Sigmoid colon (tissue), 7 donors: Measurements from ENCODE around the gene CGB8. TPM values are rescaled to one million over a fixed set of nuclear protein-coding genes. Genes with fewer than 3 reads are reported as not detected.
A peak's percentile ranks its signal among the peaks of the same experiment; 100 is the strongest.
"Not testable (repeated sequence)": the region's sequence is repeated elsewhere in the genome, so short reads cannot be mapped to it uniquely, and the experiment has no call there.

ENCODE experiments used
- DNase-seq: peaks from one replicate; pipeline ENCODE4 v3.0.0-alpha.2; 2019
- H3K27ac ChIP-seq, 4 donors: fragments of 200-600 bp; sonication (generic); one replicate each; pipeline ENCODE4 v1.5.1; 2016 to 2019; ENCODE audit warnings: mild to moderate bottlenecking in 1 of 4
- H3K27me3 ChIP-seq, 3 donors: fragments of 200-600 bp; sonication (generic); one replicate each; pipeline ENCODE4 v1.5.1; 2019; ENCODE audit warnings: mild to moderate bottlenecking in 1 of 3
- H3K36me3 ChIP-seq, 4 donors: fragments of 200-600 bp; sonication (generic); one replicate each; pipeline ENCODE4 v1.5.1; 2016 to 2019
- H3K4me1 ChIP-seq, 4 donors: fragments of 200-600 bp; sonication (generic); one replicate each; pipeline ENCODE4 v1.5.1; 2017 to 2019
- H3K4me3 ChIP-seq, 4 donors: fragments of 200-600 bp; sonication (generic); one replicate each; pipeline ENCODE4 v1.5.1; 2017 to 2019; ENCODE audit warnings: mild to moderate bottlenecking in 2 of 4, moderate library complexity in 1 of 4
- H3K9me3 ChIP-seq, 4 donors: fragments of 200-600 bp in 3 of 4; sonication (generic) in 3 of 4; one replicate each; pipeline versions ENCODE4 v1.5.1 to v1.6.1; 2013 to 2019
- CTCF ChIP-seq, 4 experiments: fragments of 450-650 bp in 3 of 4; fragments of 200-600 bp in 1 of 4; IDR thresholded peaks; one replicate each; pipeline ENCODE4 v1.5.1; 2016 to 2019; ENCODE audit warnings: antibody characterized with exemption in 4 of 4, mild to moderate bottlenecking in 3 of 4, moderate library complexity in 2 of 4
- EP300 ChIP-seq, 4 donors: sonication (generic); formaldehyde crosslinking; IDR thresholded peaks; one replicate each; pipeline ENCODE4 v1.6.1; 2017; ENCODE audit warnings: antibody characterized with exemption in 4 of 4
- POLR2A ChIP-seq, 2 donors: fragments of 450-650 bp; IDR thresholded peaks; one replicate each; pipeline ENCODE4 v1.6.1; 2016; ENCODE audit warnings: antibody characterized with exemption in 2 of 2, mild to moderate bottlenecking in 2 of 2, moderate library complexity in 2 of 2
- POLR2AphosphoS5 ChIP-seq, 4 donors: sonication (generic); formaldehyde crosslinking; IDR thresholded peaks; one replicate each; pipeline ENCODE4 v1.6.1; 2017; ENCODE audit warnings: antibody characterized with exemption in 4 of 4
- WGBS, 2 donors: extraction: QIAGEN DNeasy Blood & Tissue Kit; methylation state at CpG; one replicate each; pipeline ENCODE4 v1.1.7; 2013; 5-methylcytosine and 5-hydroxymethylcytosine counted together
- intact Hi-C: fragments of 100-400 bp; cut with DNase I; formaldehyde crosslinking; loops from one replicate; pipeline ENCODE4 v1.15.1; 2023
- polyA plus RNA-seq, 3 donors: library from polyadenylated mRNA; stranded (reverse); fragments of 200-250 nt; gene quantifications; one replicate each; pipeline ENCODE4 v1.2.3, GENCODE V29; 2013
- total RNA-seq, 4 donors: library from RNA; depleted of rRNA; stranded (reverse); fragments of >200 nt; gene quantifications; one replicate each; pipeline ENCODE4 v1.1.0, GENCODE V29; 2016
- donor health status: healthy with polysubstance abuse.
- donor health status: Bipolar disorder and iron deficiency.
- donor health status: healthy.

Gene CGB8
- total RNA-seq (not detected), polyA plus RNA-seq (not detected)

GRCh38 chr19:49049011-49049410, at the start of gene CGB8:
CGB8 (minus strand) TSS chr19:49049111; CDS start chr19:49048739, 372 bp downstream.
- H3K27me3 ChIP-seq, H3K36me3 ChIP-seq, H3K4me1 ChIP-seq, H3K9me3 ChIP-seq, DNase-seq, H3K4me3 ChIP-seq, intact Hi-C loops, H3K27ac ChIP-seq: not testable (repeated sequence)
- WGBS, 2 donors, result 58 to 74% methylated on average over 11 to 12 of the region's 12 CpGs

- Histone ChIP-seq H3K4me1 (no peaks in the 10 kb centered on the region), H3K9me3 (no peaks in the 10 kb centered on the region), H3K36me3 (peaks cover 51 to 98% (median 72%) of the 10 kb centered on the region in 4 donors), H3K27me3 (no peaks in the 10 kb centered on the region), H3K27ac (peak overlapping the region in 1 of 4 donors; percentile 30), H3K4me3 (no peak overlapping the region)
- 49 to 61% methylated on average over 8 of the region's 8 CpGs for WGBS, 2 donors
- no peak for TF ChIP-seq POLR2AphosphoS5 (IDR thresholded peaks at IDR 0.05)
- TF ChIP-seq CTCF (IDR thresholded peaks at IDR 0.05), result peak; percentile 92 to 99 (median 96)
- peak; percentile 79 for DNase-seq
- intact Hi-C loops, result loop anchor here (1.0 to 5.0 kb wide), 2 partner anchors 47 to 110 kb away; no protein-coding TSS in a partner anchor
Observed at GRCh38 chr19:49097453-49098288, 48.8 kb upstream of the CGB8 start.

DNA sequence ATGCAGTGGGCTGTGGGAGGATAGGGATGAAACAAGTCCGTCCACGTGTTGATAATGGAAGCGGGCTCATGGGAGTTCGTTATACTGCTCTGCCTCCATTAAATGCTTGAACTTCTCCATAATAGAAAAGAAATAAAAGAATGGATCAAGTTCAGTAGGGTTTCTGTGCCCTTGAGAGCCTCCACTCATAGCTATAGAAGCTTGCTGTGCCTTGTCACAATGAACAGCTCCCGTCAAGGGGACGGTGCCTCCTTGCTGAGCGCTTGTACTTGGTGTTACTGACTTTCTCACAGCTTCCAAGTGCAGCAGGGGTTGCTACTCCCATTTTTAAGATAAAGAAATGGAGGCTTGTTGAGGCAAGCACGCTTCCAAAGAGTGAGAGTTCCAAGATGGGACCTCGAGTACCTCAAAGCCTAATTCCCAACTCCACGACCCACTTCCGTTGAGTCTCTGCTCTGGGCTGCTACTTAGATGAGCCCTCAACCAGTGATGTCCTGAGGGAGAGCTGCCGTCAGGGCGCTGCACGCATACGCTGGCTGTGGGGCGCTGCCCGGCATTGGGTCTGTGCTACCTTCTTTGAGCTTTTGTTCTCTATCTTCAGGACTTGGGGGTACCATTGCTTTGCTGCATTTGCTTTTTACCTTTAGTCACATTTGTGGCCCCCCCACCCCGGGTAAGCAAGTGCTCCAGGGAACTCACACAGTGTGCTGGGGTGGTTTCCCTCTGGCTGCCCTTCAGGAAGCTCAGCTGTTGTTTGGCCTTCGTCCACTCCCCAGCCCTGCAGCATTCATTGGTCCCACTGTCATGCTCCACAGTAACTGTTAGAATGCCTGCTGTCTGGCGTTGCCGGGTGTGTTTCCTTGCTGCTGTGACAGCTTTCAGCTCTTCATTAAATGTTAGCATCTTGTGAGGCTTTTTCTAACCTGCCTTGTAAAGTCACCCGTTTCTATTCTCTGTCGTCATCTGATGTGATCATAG, 45.9 kb upstream of the CGB8 start:
- no peak for DNase-seq
- Histone ChIP-seq H3K4me3 (no peak overlapping the region), H3K9me3 (no peaks in the 10 kb centered on the region), H3K4me1 (no peaks in the 10 kb centered on the region), H3K27ac (no peak overlapping the region), H3K27me3 (no peaks in the 10 kb centered on the region), H3K36me3 (peaks cover 47 to 98% (median 76%) of the 10 kb centered on the region in 4 donors)
- no peak for TF ChIP-seq POLR2A (IDR thresholded peaks at IDR 0.05)
- no peak for TF ChIP-seq POLR2AphosphoS5 (IDR thresholded peaks at IDR 0.05)
- no peak for TF ChIP-seq CTCF (IDR thresholded peaks at IDR 0.05)
- no peak for TF ChIP-seq EP300 (IDR thresholded peaks at IDR 0.05)
- intact Hi-C loops, result loop anchor here (5.0 kb wide), 1 partner anchor 113 kb away; no protein-coding TSS in a partner anchor
- WGBS, 2 donors, result 83 to 85% methylated on average over 23 of the region's 23 CpGs

DNA sequence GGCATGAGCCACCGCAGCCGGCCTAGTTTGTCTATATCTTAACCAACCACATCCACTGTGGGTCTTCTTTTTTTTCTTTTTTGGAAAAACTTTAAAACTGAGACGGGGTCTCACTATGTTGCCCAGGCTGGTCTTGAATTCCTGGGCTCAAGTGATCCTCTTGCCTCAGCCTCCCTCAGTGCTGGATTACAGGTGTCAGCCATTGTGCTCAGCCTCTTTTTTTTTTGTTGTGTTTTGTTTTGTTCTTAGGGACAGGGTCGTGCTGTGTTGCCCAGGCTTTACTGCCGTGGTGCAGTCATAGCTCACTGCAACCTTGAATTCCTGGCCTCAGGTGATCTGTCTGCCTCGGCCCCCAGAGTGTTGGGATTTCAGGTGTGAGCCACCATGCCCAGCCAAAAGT, 43.8 kb upstream of the CGB8 start:
- H3K27me3 ChIP-seq, result no peaks in the 10 kb centered on the region
- no peak for DNase-seq
- H3K9me3 ChIP-seq, result no peaks in the 10 kb centered on the region
- no peak overlapping the region for H3K27ac ChIP-seq
- WGBS, 2 donors, result 90 to 94% methylated on average over 6 of the region's 6 CpGs
- H3K4me3 ChIP-seq, result no peak overlapping the region
- peaks cover 36 to 96% (median 62%) of the 10 kb centered on the region in 4 donors for H3K36me3 ChIP-seq
- TF ChIP-seq EP300 (IDR thresholded peaks at IDR 0.05), result no peak
- TF ChIP-seq POLR2AphosphoS5 (IDR thresholded peaks at IDR 0.05), result no peak
- TF ChIP-seq CTCF (IDR thresholded peaks at IDR 0.05), result no peak
- no peak for TF ChIP-seq POLR2A (IDR thresholded peaks at IDR 0.05)
- H3K4me1 ChIP-seq, result peaks cover 0 to 11% (median 9%) of the 10 kb centered on the region in 4 donors
- intact Hi-C loops, result no loop called here
